CD4-positive, alpha-beta T cell treated with Interferon alpha-2 for 1 hour (primary cell): ENCODE measurements around the gene COL5A3.
"Not testable (repeated sequence)": the region's sequence is repeated elsewhere in the genome, so short reads cannot be mapped to it uniquely, and the experiment has no call there.

Experiments
- DNase-seq, 2 donors: peaks; one replicate each; pipeline ENCODE4 v3.0.0-alpha.2; 2020 to 2022

COL5A3 gene

GRCh38 chr19:9934132-9934950 is 76.0 kb downstream of the COL5A3 start:
- peak; percentile 75 to 84 for DNase-seq

GRCh38 chr19:9932835-9933234 is 77.5 kb downstream of the COL5A3 start:
- DNase-seq, result no peak

GRCh38 chr19:9931629-9932028 is 78.7 kb downstream of the COL5A3 start:
- DNase-seq, result no peak

- DNase-seq, result no peak
Observed at GRCh38 chr19:9923440-9923839, 86.9 kb downstream of the COL5A3 start.

GRCh38 chr19:9922782-9923379 is 87.4 kb downstream of the COL5A3 start:
- DNase-seq, result not testable (repeated sequence)

- DNase-seq, result peak in 1 of 2 donors; percentile 14
Observed at GRCh38 chr19:9917321-9917720, 93.0 kb downstream of the COL5A3 start.

GRCh38 chr19:9916719-9917118 is 93.6 kb downstream of the COL5A3 start:
- no peak for DNase-seq

- DNase-seq, result peak; percentile 74 to 85
Observed at GRCh38 chr19:9914315-9915207, 95.7 kb downstream of the COL5A3 start.

GRCh38 chr19:9914001-9914314 is 96.3 kb downstream of the COL5A3 start:
- DNase-seq, result no peak

- DNase-seq, result peak in 1 of 2 donors; percentile 15
Observed at GRCh38 chr19:9913237-9914000, 96.9 kb downstream of the COL5A3 start.

- no peak for DNase-seq
Observed at GRCh38 chr19:9912551-9913236, 97.6 kb downstream of the COL5A3 start.

- DNase-seq, result no peak
Observed at GRCh38 chr19:9911524-9912185, 98.6 kb downstream of the COL5A3 start.

GRCh38 chr19:9910625-9911024 is 99.7 kb downstream of the COL5A3 start:
- DNase-seq, result no peak
